Measurements from ENCODE around the gene MERTK. TPM values are rescaled to one million over a fixed set of nuclear protein-coding genes. Genes with fewer than 3 reads are reported as not detected.
"Not testable (repeated sequence)": the region's sequence is repeated elsewhere in the genome, so short reads cannot be mapped to it uniquely, and the experiment has no call there.

Gene MERTK
- total RNA-seq, 2 experiments from 2014 or later = 0.09 to 0.30 TPM

- H3K4me3 Mint-ChIP-seq; H3K36me3 Mint-ChIP-seq; H3K4me1 Mint-ChIP-seq; H3K27ac Mint-ChIP-seq; H3K9me3 Mint-ChIP-seq (ENCODE audit: low read depth); ATAC-seq; CTCF ChIA-PET; DNase-seq: not testable (repeated sequence)
- peaks cover 27% of the 10 kb centered on the region for H3K27me3 Mint-ChIP-seq
These were observed 64.7 kb downstream of the MERTK start for GRCh38 chr2:111963086-111963485.

- H3K27me3 Mint-ChIP-seq = peaks cover 25% of the 10 kb centered on the region
These were observed 65.1 kb downstream of the MERTK start for GRCh38 chr2:111963508-111963907.

GRCh38 chr2:111965062-111965461, 66.7 kb downstream of the MERTK start:
- H3K27me3 Mint-ChIP-seq = peaks cover 23% of the 10 kb centered on the region
- DNase-seq (no peak), ATAC-seq (no peak)
- H3K4me1 Mint-ChIP-seq = no peaks in the 10 kb centered on the region
- H3K9me3 Mint-ChIP-seq (ENCODE audit: low read depth) = no peaks in the 10 kb centered on the region
- H3K27ac Mint-ChIP-seq = no peak overlapping the region
- no peaks in the 10 kb centered on the region for H3K36me3 Mint-ChIP-seq
- H3K4me3 Mint-ChIP-seq = no peak overlapping the region
- CTCF ChIA-PET = no interaction called here

More at GRCh38 chr2:111963508-111963907, 65.1 kb downstream of the MERTK start:
- H3K9me3 Mint-ChIP-seq (ENCODE audit: low read depth); DNase-seq; H3K36me3 Mint-ChIP-seq; H3K4me3 Mint-ChIP-seq; ATAC-seq; H3K27ac Mint-ChIP-seq; H3K4me1 Mint-ChIP-seq; CTCF ChIA-PET: not testable (repeated sequence)

GRCh38 chr2:111966241-111966640, 67.8 kb downstream of the MERTK start:
- DNase-seq (no peak), ATAC-seq (no peak)
- H3K27me3 Mint-ChIP-seq = peaks cover 23% of the 10 kb centered on the region
- CTCF ChIA-PET = no interaction called here
- no peaks in the 10 kb centered on the region for H3K36me3 Mint-ChIP-seq
- H3K27ac Mint-ChIP-seq = no peak overlapping the region
- H3K4me3 Mint-ChIP-seq = no peak overlapping the region
- no peaks in the 10 kb centered on the region for H3K4me1 Mint-ChIP-seq
- H3K9me3 Mint-ChIP-seq (ENCODE audit: low read depth) = no peaks in the 10 kb centered on the region

- Mint-ChIP-seq H3K27me3 (peaks cover 31% of the 10 kb centered on the region), H3K4me1 (no peaks in the 10 kb centered on the region), H3K4me3 (no peak overlapping the region), H3K9me3 (ENCODE audit: low read depth) (no peaks in the 10 kb centered on the region), H3K27ac (no peak overlapping the region), H3K36me3 (no peaks in the 10 kb centered on the region)
- CTCF ChIA-PET = no interaction called here
- ATAC-seq = no peak
- no peak for DNase-seq
These were observed 68.6 kb downstream of the MERTK start for GRCh38 chr2:111967018-111967417.

- peaks cover 2% of the 10 kb centered on the region for H3K36me3 Mint-ChIP-seq
- DNase-seq = no peak
- CTCF ChIA-PET = no interaction called here
These were observed 72.0 kb downstream of the MERTK start for GRCh38 chr2:111970453-111970852.

GRCh38 chr2:111972955-111973565, 74.7 kb downstream of the MERTK start:
- no peak overlapping the region for H3K27ac Mint-ChIP-seq
- CTCF ChIA-PET = no interaction called here
- no peak for ATAC-seq
- DNase-seq = no peak
- H3K4me3 Mint-ChIP-seq = no peak overlapping the region
- peaks cover 9% of the 10 kb centered on the region for H3K4me1 Mint-ChIP-seq
- H3K27me3 Mint-ChIP-seq = peaks cover 44% of the 10 kb centered on the region
- H3K9me3 Mint-ChIP-seq (ENCODE audit: low read depth) = peaks cover 5% of the 10 kb centered on the region
- peaks cover 3% of the 10 kb centered on the region for H3K36me3 Mint-ChIP-seq

More at GRCh38 chr2:111970453-111970852, 72.0 kb downstream of the MERTK start:
- Mint-ChIP-seq H3K9me3 (ENCODE audit: low read depth) (no peaks in the 10 kb centered on the region), H3K4me1 (peaks cover 9% of the 10 kb centered on the region), H3K4me3 (no peak overlapping the region), H3K27ac (no peak overlapping the region), H3K27me3 (peaks cover 46% of the 10 kb centered on the region)
- no peak for ATAC-seq

GRCh38 chr2:111973701-111974100, 75.3 kb downstream of the MERTK start:
- Mint-ChIP-seq H3K9me3 (ENCODE audit: low read depth) (peaks cover 5% of the 10 kb centered on the region), H3K4me1 (peaks cover 9% of the 10 kb centered on the region), H3K27me3 (peaks cover 47% of the 10 kb centered on the region), H3K36me3 (peaks cover 3% of the 10 kb centered on the region), H3K4me3 (no peak overlapping the region), H3K27ac (no peak overlapping the region)
- CTCF ChIA-PET = no interaction called here
- no peak for DNase-seq
- no peak for ATAC-seq

GRCh38 chr2:111975053-111975552, 76.7 kb downstream of the MERTK start:
- peaks cover 3% of the 10 kb centered on the region for H3K36me3 Mint-ChIP-seq
- H3K4me1 Mint-ChIP-seq = peaks cover 9% of the 10 kb centered on the region
- no peak overlapping the region for H3K4me3 Mint-ChIP-seq
- peaks cover 5% of the 10 kb centered on the region for H3K9me3 Mint-ChIP-seq (ENCODE audit: low read depth)
- CTCF ChIA-PET = interaction anchor here (0.7 kb wide), 1 partner anchor 91 kb away, joined by 3 read pairs; the partner anchor contains the start of gene ANAPC1
- H3K27ac Mint-ChIP-seq = no peak overlapping the region
- H3K27me3 Mint-ChIP-seq = peaks cover 46% of the 10 kb centered on the region
- no peak for ATAC-seq
- DNase-seq = no peak

- CTCF ChIA-PET = interaction anchor here (1.5 kb wide), 1 partner anchor 88 kb away, joined by 4 read pairs; no protein-coding TSS in a partner anchor
- no peak for ATAC-seq
- H3K9me3 Mint-ChIP-seq (ENCODE audit: low read depth) = peaks cover 5% of the 10 kb centered on the region
- no peak overlapping the region for H3K4me3 Mint-ChIP-seq
- H3K36me3 Mint-ChIP-seq = peaks cover 3% of the 10 kb centered on the region
- no peak for DNase-seq
- no peak overlapping the region for H3K27ac Mint-ChIP-seq
- peaks cover 46% of the 10 kb centered on the region for H3K27me3 Mint-ChIP-seq
- H3K4me1 Mint-ChIP-seq = peaks cover 9% of the 10 kb centered on the region
These were observed 77.4 kb downstream of the MERTK start for GRCh38 chr2:111975819-111976218.

GRCh38 chr2:111977240-111977639, 78.8 kb downstream of the MERTK start:
- peaks cover 37% of the 10 kb centered on the region for H3K27me3 Mint-ChIP-seq
- peaks cover 3% of the 10 kb centered on the region for H3K36me3 Mint-ChIP-seq
- no peak overlapping the region for H3K27ac Mint-ChIP-seq
- ATAC-seq (no peak), DNase-seq (no peak)
- H3K4me1 Mint-ChIP-seq = peaks cover 9% of the 10 kb centered on the region
- H3K4me3 Mint-ChIP-seq = no peak overlapping the region
- peaks cover 5% of the 10 kb centered on the region for H3K9me3 Mint-ChIP-seq (ENCODE audit: low read depth)
- CTCF ChIA-PET = interaction anchor here (1.5 kb wide), 1 partner anchor 90 kb away, joined by 4 read pairs; no protein-coding TSS in a partner anchor

- H3K4me1 Mint-ChIP-seq = peaks cover 11% of the 10 kb centered on the region
- peaks cover 1% of the 10 kb centered on the region for H3K36me3 Mint-ChIP-seq
- ATAC-seq (no peak), DNase-seq (no peak)
- H3K4me3 Mint-ChIP-seq = no peak overlapping the region
- peaks cover 27% of the 10 kb centered on the region for H3K27me3 Mint-ChIP-seq
- no peak overlapping the region for H3K27ac Mint-ChIP-seq
- peaks cover 5% of the 10 kb centered on the region for H3K9me3 Mint-ChIP-seq (ENCODE audit: low read depth)
- CTCF ChIA-PET = no interaction called here
These were observed 80.2 kb downstream of the MERTK start for GRCh38 chr2:111978452-111979170.

- peaks cover 5% of the 10 kb centered on the region for H3K9me3 Mint-ChIP-seq (ENCODE audit: low read depth)
- peaks cover 1% of the 10 kb centered on the region for H3K36me3 Mint-ChIP-seq
- CTCF ChIA-PET = interaction anchor here (1.2 kb wide), 1 partner anchor 13 kb away, joined by 4 read pairs; no protein-coding TSS in a partner anchor
- H3K27me3 Mint-ChIP-seq = peaks cover 23% of the 10 kb centered on the region
- H3K27ac Mint-ChIP-seq = no peak overlapping the region
- no peak overlapping the region for H3K4me3 Mint-ChIP-seq
- DNase-seq = no peak
- H3K4me1 Mint-ChIP-seq = peaks cover 13% of the 10 kb centered on the region
- ATAC-seq = no peak
These were observed 83.3 kb downstream of the MERTK start for GRCh38 chr2:111981666-111982065.

- Mint-ChIP-seq H3K36me3 (no peaks in the 10 kb centered on the region), H3K4me3 (no peak overlapping the region), H3K9me3 (ENCODE audit: low read depth) (no peaks in the 10 kb centered on the region), H3K27me3 (peaks cover 17% of the 10 kb centered on the region), H3K27ac (peak overlapping the region; percentile 35), H3K4me1 (peaks cover 13% of the 10 kb centered on the region)
- ATAC-seq (peak; percentile 57), DNase-seq (no peak)
- CTCF ChIA-PET = interaction anchor here (1.2 kb wide), 1 partner anchor 12 kb away, joined by 4 read pairs; no protein-coding TSS in a partner anchor
These were observed 84.4 kb downstream of the MERTK start for GRCh38 chr2:111982822-111983221.
